ENCODE data around the gene FBLN1. TPM values are rescaled to one million over a fixed set of nuclear protein-coding genes. Genes with fewer than 3 reads are reported as not detected.

FBLN1 gene
- total RNA-seq, 2 donors from 2014 or later: 226 to 305 TPM

DNA sequence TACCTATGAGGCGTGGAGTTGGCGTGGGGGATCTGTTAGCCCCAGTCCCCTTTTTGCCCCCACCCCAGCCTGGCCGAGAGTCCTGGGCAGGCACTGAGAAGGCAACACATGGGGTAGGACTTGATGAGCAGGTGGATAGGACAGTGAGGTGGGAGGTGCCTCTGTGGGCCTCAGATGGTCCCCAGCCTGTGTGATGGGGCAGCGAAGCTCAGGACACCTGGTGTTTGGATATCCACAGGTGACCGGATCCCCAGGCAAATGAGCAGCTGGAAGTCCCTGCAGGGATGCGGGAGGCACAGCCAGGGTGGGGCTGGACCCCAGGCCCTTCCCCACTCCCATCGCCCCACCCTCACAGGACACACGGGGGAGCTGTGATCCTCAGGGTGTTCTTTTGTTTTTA, 9.7 kb downstream of the FBLN1 start:
- H3K4me1 Mint-ChIP-seq: peaks cover 45% of the 10 kb centered on the region
- no peaks in the 10 kb centered on the region for H3K9me3 ChIP-seq (ENCODE audit: control insufficient read depth, low read length)
- 63 to 95% methylated on average over 2 to 7 of the region's 8 CpGs for WGBS, 2 experiments (ENCODE audit: insufficient coverage in 1 of 2, insufficient read length in 1 of 2)
- no peaks in the 10 kb centered on the region for H3K27me3 ChIP-seq (ENCODE audit: control insufficient read depth, insufficient read depth, low read length, poor library complexity, severe bottlenecking)
- no peaks in the 10 kb centered on the region for H3K27me3 Mint-ChIP-seq (ENCODE audit: insufficient read depth)
- H3K4me3 Mint-ChIP-seq: no peak overlapping the region
- H3K36me3 ChIP-seq (ENCODE audit: control insufficient read depth, insufficient read depth, low read length): peaks cover 43% of the 10 kb centered on the region
- no peaks in the 10 kb centered on the region for H3K9me3 Mint-ChIP-seq
- no peak overlapping the region for H3K4me3 ChIP-seq (ENCODE audit: low read length)
- H3K36me3 Mint-ChIP-seq (ENCODE audit: low read depth): peaks cover 7% of the 10 kb centered on the region
- no peak for DNase-seq
- TF ChIP-seq CTCF (conservative IDR thresholded peaks at IDR 0.05): no peak
- H3K4me1 ChIP-seq (ENCODE audit: control insufficient read depth, insufficient read depth, low read length): peaks cover 12% of the 10 kb centered on the region
- H3K9ac ChIP-seq (ENCODE audit: extremely low read depth, low read length, poor library complexity, severe bottlenecking): no peak overlapping the region
- H3K27ac Mint-ChIP-seq: peak overlapping the region; percentile 80
- no peak overlapping the region for H3K27ac ChIP-seq (ENCODE audit: low read depth, low read length)

DNA sequence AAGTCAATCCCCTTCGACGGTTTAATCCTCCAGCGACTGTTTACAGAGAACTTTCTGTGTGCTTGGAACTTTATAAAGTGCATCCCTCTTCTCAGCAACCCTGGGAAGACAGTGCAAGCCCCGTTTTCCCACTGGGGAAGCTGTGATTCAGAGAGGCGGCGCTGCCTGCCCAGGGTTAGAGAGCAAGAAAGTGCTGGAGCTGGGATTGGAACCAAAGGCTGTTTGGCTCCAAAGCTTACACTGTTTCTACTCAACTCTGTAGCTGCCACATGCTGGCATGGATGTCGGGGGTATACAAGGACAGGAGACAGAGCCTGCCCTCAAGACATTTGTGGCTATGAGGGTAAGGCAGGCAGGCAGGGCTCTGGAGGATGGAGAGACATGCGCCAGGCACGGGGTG, 13.0 kb downstream of the FBLN1 start:
- H3K4me1 ChIP-seq (ENCODE audit: control insufficient read depth, insufficient read depth, low read length): peaks cover 12% of the 10 kb centered on the region
- no peak overlapping the region for H3K9ac ChIP-seq (ENCODE audit: extremely low read depth, low read length, poor library complexity, severe bottlenecking)
- peaks cover 24% of the 10 kb centered on the region for H3K36me3 Mint-ChIP-seq (ENCODE audit: low read depth)
- no peaks in the 10 kb centered on the region for H3K9me3 ChIP-seq (ENCODE audit: control insufficient read depth, low read length)
- no peaks in the 10 kb centered on the region for H3K27me3 ChIP-seq (ENCODE audit: control insufficient read depth, insufficient read depth, low read length, poor library complexity, severe bottlenecking)
- 81 to 89% methylated on average over 8 to 9 of the region's 9 CpGs for WGBS, 2 experiments (ENCODE audit: insufficient coverage in 1 of 2, insufficient read length in 1 of 2)
- TF ChIP-seq CTCF (conservative IDR thresholded peaks at IDR 0.05): no peak
- no peaks in the 10 kb centered on the region for H3K9me3 Mint-ChIP-seq
- peak overlapping the region; percentile 70 for H3K27ac Mint-ChIP-seq
- no peak overlapping the region for H3K4me3 Mint-ChIP-seq
- H3K36me3 ChIP-seq (ENCODE audit: control insufficient read depth, insufficient read depth, low read length): peaks cover 45% of the 10 kb centered on the region
- H3K4me1 Mint-ChIP-seq: peaks cover 34% of the 10 kb centered on the region
- no peak for DNase-seq
- no peak overlapping the region for H3K4me3 ChIP-seq (ENCODE audit: low read length)
- no peaks in the 10 kb centered on the region for H3K27me3 Mint-ChIP-seq (ENCODE audit: insufficient read depth)
- no peak overlapping the region for H3K27ac ChIP-seq (ENCODE audit: low read depth, low read length)

GRCh38 chr22:45516163-45516562, 13.5 kb downstream of the FBLN1 start:
- Histone ChIP-seq H3K9me3 (ENCODE audit: control insufficient read depth, low read length) (no peaks in the 10 kb centered on the region), H3K27ac (ENCODE audit: low read depth, low read length) (no peak overlapping the region), H3K4me1 (ENCODE audit: control insufficient read depth, insufficient read depth, low read length) (peaks cover 12% of the 10 kb centered on the region), H3K9ac (ENCODE audit: extremely low read depth, low read length, poor library complexity, severe bottlenecking) (no peak overlapping the region), H3K36me3 (ENCODE audit: control insufficient read depth, insufficient read depth, low read length) (peaks cover 49% of the 10 kb centered on the region), H3K4me3 (ENCODE audit: low read length) (no peak overlapping the region), H3K27me3 (ENCODE audit: control insufficient read depth, insufficient read depth, low read length, poor library complexity, severe bottlenecking) (no peaks in the 10 kb centered on the region)
- Mint-ChIP-seq H3K4me1 (peaks cover 34% of the 10 kb centered on the region), H3K27me3 (ENCODE audit: insufficient read depth) (no peaks in the 10 kb centered on the region), H3K36me3 (ENCODE audit: low read depth) (peaks cover 24% of the 10 kb centered on the region), H3K27ac (peak overlapping the region; percentile 70), H3K4me3 (no peak overlapping the region), H3K9me3 (no peaks in the 10 kb centered on the region)
- TF ChIP-seq CTCF (conservative IDR thresholded peaks at IDR 0.05): no peak
- WGBS, 2 experiments (ENCODE audit: insufficient coverage in 1 of 2, insufficient read length in 1 of 2): 92 to 93% methylated on average over 5 to 7 of the region's 7 CpGs
- DNase-seq: no peak

Measured in endodermal cell (in vitro differentiated cells).